Superior temporal gyrus (tissue), 1 donor: ENCODE results near the gene HDAC7.

Source experiments
- DNase-seq: peaks from one replicate; pipeline ENCODE4 v3.0.0-alpha.2; 2016; ENCODE audit errors: extremely low spot score

HDAC7 gene

DNA sequence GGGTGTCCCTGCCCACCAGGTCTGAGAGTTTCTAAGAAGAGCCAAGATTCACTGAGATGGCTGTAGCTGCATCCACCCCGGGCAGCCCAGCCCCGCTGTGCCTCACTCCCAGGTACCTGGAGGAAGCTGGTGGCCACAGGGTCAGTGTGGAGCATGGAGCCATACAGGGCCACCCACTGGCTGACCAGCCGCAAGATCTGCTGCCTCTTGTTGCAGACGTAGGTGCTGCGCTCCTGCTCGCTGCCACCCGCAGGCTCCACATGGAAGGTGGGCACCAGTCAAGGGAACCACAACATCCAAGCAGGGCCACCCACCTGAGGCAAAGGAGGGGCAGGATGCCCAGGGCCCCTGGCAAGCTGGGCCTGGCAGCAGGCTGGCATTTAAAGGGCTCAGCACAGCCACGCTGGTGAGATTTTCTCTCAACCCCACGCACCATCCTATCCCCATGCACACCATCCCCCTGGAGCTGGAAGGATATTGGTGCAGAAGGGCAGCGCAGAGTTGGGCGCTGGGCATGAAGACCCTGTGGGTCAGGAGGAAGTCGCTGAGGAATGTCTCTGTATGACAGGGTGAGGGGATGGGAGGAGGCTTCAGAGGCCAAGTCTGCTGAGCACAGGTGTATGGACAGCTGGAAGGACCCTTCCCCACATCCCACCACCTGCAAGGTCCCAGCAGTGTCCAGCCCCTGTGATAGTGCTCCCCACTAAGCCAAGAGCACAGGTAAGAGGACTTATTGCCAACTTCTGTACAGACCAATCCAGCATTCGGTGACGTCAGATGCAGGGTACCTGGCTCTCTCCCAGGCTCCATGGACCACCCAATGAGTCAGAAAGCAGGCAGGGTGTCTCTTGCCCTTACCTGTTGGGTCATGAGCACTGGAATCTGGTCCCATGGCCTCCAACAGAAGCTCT lies 71.9 kb downstream of the HDAC7 start:
- no peak for DNase-seq

DNA sequence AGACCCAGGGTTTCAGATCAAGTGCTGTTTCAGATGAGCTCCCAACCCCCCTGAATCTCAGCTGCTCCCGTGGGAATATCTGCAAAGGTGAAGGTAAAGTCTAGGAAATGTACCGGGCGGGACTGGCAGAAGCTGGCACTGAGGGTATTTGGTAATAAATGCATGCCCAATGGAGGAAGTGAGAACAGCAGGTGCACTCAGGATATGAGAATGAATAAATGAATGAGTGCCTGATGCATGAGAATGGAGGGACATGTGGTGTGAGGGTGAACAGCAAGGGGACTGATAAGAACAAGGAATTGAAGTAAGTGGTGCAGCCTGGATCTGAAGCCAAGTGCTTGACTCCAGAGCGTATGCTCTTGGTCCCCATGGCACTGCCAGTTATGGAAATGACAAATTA lies 72.6 kb downstream of the HDAC7 start:
- DNase-seq = no peak

DNA sequence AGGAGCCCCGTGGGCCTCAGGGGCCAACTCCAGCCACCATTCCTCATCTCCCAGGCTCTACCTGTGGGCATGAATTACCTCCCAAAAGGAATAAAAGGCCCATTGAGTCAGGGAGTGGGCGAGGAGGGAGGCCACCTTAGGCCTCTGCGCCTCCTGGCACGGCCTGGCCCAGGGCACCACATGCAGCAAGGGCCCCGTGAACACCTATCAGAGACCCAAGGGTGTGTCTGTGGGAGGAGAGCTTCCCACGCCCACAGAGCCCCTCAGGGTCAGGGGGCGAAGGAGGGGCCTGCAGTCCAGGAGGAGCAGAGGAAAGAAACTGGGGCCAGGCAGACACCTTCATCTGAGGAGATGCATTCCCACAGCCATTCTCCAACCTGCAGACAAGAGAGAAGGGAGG lies 73.2 kb downstream of the HDAC7 start:
- DNase-seq = no peak

DNA sequence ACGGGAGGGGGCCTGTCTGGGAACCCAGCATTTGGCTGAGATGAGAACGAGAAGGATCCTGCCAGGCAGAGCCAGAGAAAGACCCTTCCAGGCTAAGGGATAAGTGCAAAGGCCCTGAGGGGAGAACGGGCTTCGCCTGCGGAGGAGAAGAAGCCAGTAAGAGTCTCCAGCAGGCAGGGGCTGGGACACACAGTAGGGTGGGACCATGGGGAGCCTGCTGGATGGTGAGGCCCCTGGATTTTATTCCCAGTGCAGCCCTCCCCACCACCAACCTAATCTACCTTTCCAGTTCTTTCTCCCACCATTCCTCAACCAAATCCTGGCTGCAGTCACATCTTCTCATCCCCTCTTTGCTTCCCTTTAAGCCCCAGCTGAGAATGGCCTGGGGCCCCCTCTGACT lies 73.6 kb downstream of the HDAC7 start:
- DNase-seq = no peak

DNA sequence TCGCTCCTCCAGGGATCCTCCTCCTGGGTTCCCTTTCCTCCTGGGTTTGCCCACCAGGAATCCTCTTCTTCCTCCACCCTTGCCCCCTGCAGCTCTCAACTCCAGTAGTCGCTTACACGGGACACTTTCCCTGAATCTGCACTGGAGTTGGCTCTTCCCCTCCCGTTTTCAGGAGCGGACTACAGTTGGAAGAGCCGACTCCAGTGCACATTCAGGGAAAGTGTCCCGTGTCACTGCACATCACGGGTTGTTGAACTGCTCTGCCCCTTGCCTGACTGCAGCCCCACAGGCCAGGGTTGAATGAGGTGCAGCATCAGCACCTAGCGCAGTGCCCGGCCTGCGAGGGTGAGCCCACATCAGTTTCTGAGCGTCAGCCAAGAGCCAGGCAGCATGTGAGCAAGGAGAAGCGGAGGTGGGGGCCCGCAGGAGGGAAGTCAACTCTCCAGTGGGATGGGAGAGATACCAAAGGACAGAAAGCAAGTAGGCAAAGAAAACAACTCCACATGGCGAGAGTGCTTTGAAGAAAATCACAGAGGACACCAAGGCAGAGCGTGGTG lies 74.1 kb downstream of the HDAC7 start:
- DNase-seq = no peak

DNA sequence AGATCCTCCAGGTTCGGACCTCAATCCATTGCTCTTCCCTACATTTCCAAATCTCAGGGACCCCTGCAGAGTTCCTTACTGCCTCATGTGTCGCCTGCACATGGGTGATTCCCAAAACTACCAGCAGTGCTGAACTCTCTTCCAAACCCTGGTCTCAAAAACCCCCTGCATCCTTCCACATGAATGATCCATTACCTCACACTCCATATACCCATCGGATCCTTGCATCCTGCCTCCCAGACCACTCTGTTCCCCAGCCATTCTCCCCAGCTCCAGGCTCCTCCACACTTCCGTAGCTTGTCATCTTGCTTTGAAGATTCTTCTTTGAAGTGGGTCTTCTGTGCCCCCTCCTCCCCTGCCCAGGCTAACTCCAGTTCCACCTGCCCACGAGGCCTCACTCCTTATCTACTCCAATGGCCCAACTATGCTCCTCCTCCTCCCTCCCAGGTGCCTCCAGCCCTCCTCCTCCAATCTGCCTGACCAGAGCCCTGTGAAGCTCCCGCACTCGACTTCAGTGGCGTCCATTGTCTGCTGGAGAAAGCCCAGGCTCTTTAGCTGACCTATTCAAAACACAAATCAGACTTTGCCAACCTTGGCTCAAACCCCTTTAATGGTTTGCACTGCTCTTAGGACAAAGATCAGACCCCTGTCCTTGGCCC lies 74.8 kb downstream of the HDAC7 start:
- DNase-seq = no peak

DNA sequence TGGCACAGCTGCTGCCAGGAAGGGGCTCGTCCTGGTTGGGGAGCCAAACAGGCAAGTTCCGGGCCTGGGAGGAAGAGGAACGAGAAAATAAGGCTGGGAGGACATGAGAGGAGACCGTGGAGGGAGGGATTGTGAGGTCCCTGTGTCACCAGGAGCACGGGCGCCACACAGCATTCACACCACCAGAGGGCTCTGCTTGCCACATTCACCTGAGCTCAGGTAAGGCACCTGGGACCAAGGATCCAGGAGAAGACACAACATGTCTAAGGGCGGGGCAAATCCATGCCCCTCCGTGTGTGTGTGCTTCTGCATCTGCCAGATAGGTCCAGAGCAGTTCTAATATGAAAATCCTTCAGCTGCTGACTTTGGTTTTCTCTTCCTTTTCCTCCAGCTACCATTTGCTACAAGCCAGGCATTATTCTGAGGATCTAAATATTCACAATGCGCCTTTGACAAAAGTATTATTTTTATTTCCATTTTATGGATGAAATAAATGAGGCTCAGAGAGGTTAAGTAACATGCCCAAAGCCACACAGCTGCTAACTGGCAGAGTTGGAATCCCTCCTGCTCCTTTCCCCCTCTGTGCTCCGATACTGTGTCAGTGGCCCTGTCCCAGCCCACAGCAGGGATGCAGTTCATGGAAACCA lies 75.6 kb downstream of the HDAC7 start:
- no peak for DNase-seq

DNA sequence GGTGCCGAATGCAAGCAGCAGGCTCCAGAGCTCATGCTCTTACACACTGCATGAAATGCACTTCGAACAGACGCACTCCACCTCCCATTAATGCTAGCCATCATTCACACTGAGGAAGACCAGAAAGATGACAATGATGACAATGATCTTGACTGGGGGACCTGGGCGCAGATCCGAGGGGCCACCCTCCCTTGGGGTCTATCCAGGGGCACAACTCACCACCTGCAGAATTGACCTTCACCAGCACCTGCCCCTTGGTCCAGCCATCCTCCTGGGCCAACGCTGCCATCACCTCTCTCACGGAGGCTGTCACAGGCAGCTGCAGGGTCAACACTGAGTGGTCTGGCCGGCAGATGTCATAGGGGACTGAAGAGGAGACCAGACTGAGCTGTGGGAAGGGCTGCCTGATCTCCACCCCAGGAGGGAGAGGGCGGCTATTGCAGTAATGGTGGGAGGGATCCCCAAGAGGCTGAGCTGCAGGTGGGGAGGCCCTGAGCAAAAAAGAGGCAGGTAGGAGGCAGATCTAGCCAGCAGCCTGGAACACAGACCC lies 76.3 kb downstream of the HDAC7 start:
- DNase-seq = no peak

DNA sequence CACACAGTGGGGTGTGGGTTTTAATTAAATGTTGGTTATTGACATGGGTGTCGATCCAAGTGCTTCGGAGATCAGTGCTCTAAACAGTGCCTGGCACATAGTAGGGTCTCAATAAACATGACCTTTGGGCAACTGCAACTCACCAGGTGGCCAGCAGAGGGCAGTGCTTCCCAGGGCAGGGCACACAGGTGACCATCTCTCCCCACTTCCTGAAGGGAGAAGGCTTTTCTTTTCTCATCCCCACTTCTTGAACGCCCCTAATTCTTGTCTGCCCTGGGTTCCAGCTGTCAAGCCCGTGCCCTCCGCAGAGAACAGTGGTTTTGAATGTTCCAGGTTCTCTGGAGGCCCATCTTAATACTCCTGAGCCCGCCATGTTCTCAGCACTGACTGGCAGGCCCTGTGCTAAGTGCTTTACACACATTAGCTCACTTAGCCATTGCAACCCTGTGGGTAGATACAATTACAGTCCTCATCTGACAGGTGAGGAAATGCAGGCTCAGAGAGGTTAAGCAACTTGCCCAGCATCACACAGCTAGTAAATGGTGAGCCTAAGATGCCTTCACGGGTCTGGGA lies 77.4 kb downstream of the HDAC7 start:
- DNase-seq = no peak

DNA sequence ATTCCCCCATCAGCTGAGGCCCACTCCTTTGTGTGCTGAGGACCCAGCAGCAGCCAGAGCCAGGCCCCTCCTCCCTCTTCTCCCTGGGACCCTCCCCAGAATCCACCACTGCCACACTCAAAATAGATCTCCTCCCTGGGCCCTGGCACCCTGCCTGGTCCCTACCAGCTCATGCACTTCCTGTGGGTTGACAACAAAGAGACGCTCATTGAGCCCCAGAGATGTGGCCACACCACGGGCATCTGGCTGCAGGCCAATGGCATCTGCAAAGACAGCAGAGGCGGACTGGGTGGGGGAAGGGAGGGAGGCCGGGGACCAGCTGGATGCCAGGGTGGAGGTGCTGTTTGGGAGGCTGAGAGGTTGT lies 78.4 kb downstream of the HDAC7 start:
- peak; percentile 95 for DNase-seq

DNA sequence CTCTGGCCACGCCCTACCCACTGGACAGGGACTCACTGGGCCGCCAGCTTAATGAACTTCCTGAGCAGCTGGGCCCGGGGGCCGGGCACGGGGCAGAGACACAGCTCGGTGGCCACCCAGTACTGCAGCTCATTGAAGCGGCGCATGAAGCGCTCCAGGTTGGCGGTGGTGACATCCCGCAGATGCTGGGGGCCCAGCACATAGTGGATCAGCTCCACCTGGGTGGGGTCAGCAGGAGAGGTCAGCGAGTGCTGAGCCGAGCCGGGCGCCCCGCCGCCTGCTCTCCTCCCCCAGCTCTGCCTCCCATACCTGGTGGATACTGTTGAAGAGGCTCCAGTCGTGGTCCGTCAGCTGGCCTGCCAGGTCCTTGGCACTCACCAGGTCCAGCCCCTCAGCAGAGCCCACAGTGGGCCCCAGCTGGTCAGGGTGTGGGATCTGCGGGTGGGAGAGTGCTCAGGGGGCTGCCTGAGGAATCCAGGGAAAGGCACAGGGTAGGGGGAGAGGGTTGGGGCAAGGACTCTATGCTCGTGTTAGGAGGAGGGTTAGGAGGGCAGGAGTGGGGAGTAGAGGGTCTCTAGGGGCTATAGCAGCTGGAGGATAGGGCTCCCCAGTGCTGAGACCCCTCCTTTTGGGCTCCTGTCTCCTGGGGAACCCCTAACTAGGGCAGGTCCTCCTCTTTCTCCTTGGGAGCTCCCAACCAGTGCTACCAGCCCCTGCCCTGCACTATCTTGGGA lies 78.9 kb downstream of the HDAC7 start:
- DNase-seq = no peak

DNA sequence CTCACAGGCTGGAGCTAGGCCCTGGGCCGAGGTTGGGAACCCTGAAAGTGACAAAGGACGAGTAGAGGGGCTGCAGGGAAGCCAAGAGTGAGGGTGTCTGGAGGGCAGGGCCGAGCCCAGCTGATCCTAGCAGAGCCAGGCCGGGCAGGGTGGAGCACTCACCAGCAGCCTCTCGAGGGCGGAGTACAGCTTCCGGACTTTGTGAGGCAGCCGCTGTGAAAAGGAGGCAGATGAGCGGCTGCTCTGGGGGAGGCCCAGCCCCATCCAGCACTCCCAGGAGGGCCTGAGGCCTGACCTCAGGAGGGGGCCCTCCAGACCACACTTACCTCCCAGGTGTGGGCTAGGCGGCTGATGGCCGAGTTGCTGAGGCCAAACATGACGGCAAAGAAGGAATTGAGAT lies 79.7 kb downstream of the HDAC7 start:
- no peak for DNase-seq

DNA sequence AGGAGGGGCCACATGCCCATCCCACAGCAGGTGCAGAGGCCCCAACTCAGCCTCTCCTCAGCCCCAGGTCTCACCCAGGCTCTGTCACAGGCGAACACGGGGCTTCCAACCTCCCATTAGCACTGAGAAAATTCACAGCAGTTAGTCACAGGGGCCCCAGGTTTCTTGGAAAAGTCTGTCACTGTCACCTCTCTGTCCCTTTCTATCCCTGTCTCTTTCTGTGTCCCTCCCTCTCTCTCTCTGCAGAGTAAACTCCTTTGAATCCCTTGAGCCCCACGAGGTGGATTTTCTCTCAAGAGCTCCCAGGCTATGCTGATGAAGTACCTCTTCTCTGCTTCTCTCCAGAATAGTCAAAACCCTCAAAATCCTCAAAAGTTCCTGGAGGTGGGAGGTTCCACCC lies 80.4 kb downstream of the HDAC7 start:
- no peak for DNase-seq

DNA sequence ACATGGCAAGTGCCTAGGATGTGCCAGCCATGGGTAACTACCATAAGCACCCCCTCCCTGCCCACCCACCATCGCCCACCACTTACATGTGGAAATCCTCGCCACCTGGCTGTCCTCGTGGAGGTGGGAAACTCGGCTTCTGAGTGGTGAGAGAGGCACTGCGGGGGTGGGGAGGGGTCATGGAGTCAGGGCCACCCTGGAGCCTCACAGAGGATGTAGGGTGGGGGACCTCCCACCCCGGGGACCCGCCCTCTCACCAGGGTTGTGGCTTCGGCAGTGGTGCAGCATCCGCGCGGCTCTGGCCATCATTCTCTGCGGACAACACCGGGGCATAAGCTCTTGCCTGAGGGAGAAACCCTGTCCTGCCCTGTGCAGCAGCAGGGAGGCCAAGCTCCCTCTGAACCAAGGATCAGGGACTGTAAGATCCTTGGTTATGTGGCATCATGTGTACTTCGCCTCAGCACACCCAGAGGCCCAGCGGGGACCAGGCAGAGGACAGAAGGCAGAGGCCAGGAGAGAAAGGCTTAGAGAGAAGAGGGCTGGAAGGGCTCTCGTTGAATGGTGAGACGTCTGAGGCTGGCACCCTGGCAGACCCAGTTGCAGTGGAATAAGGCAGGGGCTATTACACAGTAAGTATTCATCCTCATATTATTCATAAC lies 81.6 kb downstream of the HDAC7 start:
- no peak for DNase-seq

DNA sequence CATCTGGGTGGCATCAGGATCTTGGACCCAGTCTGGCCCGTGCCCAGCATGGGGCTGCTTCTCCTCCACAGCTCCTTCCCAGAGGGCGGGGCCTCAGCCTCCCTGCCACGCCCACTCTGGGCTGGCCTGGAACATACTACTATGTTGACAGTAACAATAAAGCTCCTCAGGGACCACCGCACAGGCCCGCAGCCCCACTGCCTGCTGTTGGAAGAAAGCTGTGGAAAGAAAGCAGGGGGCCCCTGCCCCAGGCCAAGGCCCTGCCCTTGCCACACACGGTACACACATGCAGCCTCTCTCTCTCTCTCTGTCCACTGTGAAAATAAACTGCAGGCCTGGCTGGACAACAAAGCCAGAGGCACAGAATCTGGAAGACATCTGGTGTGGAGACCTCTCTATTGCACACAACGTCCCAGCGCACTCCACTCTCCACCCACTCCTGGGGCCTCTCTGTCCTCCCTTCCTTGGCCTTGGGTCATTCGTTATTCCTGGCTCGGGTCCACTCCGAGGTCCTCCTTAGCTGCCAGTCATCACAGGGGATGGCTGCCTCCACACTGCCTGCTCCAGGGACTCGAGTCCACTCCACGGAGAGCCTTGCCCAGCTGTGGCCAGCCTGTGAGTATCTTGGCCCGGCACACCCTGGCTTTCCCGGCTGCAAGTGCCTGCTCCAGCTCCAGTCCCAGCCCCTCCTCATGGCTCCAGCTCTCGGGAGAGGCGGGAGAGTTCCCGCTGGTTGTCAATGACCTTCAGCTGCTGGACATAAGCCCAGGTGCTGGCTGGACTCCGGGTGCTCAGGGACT lies 82.6 kb downstream of the HDAC7 start:
- DNase-seq = peak; percentile 78

DNA sequence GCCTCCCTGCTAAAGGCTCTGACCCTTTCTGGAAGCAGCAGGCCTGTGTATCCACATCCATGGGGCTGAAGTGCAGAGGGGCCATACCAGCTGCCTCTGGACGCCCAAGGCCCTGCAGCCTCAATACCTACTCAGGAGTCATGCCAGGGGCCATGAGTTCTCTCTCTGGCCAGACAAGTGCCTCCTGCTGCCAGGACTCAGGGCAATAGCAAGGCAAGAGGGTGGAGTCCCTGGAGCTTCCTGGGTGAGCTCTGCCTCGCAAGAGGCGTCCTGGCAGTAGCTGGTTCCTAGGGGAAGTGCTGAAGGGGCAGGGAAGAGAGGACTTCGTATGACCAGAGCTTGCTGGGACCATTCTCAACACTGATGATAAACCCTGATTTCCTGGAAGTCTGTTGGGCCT lies 83.5 kb downstream of the HDAC7 start:
- no peak for DNase-seq

DNA sequence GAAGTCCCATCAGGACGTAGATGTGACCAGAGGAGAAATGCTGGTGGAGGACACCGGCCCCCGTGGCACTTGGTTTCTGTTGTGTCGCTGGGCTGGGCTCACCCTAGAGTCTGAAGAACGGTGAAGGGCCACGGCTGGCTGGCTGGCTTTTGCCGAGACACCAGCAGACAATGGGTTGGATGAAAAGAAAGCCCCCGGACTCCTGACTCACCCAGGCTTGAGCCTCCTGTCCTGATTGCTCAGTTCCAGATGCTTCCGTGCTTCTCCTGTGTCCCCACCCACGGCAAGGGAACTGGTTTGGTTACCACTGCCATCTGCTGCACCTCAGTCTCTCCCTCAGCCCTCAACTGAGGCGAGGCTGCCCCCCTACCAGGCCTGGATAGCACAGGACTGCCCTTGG lies 84.1 kb downstream of the HDAC7 start:
- no peak for DNase-seq

DNA sequence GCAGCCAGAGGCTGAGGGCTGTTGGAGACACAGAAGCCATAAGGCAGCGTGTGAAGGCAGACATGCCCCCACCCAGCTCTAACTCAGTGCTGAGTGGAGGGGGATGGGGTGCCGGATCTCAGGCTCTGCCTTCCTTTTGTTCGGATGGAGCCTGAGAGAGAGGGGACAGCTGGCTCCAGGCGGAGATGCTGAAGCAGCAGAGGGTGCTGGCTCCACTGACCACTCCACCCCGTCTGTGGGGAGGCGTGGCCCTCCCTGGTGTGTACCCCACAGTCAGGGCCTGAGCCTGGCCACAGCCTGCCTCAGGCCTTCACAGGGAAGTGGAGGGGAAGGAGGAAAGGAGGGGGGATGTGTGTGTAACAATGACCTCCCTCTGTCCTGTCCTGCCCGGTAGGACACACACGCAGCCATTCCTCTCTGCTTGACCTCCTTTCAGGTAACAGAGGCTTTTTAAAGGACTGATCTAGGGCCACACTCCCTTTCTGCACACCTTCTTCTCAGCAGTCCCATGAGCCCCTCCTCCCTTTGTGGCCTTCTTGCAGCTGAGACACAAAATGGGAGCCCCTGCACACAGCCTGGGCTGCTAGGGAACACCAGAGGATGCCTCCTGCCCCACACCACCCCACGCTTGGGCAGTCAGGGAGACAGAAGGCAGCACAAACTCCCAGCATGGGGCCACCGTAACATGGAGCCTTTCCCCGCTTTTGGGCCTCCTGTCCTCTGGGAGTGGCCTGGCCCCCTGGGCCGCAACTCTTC lies 84.8 kb downstream of the HDAC7 start:
- peak; percentile 60 for DNase-seq

DNA sequence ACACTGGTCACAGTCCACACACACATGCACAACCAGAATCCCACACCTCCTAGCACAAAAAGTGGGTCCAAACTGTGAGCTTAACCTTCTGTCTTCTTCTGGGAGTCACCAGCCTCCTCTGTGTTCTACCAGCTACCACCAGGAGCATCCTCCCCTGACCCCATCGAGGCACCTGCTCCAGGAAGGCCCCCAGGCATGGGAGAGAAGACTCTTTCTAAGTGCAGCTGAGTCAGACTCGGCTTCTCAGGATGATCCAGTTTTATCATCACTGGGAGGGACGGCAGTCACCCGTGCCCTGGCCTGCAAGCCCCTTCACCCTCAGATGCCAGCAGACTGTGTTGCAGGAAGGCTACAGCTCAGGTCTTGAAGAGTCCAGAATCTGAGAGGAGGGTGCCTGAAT lies 86.6 kb downstream of the HDAC7 start:
- DNase-seq = no peak
